ENCODE results near the gene ZBTB8B.

DNA sequence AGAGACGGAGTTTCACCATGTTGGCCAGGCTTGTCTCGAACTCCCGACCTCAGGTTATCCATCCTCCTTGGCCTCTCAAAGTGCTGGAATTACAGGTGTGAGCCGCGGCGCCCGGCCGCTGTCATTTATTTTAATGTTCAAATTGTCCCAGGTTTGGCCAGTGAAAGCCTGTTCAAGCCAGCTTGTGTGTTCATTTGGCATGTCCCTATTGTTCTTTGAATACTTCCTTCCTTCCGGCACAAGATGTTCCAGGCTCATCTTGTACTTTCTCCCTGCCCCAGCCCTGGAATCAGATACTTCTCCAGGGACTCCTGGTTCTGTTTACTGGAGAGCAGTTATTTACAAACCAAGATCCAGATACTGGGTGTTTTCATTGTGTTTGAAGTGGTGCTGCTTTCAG lies 37.0 kb downstream of the ZBTB8B start:
- TF ChIP-seq GATA2 (IDR thresholded peaks at IDR 0.05; ENCODE audit: low read depth, low read length) (no peak), GATA3 (IDR thresholded peaks at IDR 0.05; ENCODE audit: low read depth, low read length) (no peak)

Measured in SH-SY5Y (cell line).